HG03460 (cell line): ENCODE results near the gene CENPI.
A peak's percentile ranks its signal among the peaks of the same experiment; 100 is the strongest.
"Not testable (repeated sequence)": the region's sequence is repeated elsewhere in the genome, so short reads cannot be mapped to it uniquely, and the experiment has no call there.

Experiments
- ATAC-seq: cut with Tn5 transposase; IDR thresholded peaks from one replicate; pipeline ENCODE4 v1.9.1; 2021; ENCODE audit not compliant: unreplicated experiment

Gene CENPI, protein sequence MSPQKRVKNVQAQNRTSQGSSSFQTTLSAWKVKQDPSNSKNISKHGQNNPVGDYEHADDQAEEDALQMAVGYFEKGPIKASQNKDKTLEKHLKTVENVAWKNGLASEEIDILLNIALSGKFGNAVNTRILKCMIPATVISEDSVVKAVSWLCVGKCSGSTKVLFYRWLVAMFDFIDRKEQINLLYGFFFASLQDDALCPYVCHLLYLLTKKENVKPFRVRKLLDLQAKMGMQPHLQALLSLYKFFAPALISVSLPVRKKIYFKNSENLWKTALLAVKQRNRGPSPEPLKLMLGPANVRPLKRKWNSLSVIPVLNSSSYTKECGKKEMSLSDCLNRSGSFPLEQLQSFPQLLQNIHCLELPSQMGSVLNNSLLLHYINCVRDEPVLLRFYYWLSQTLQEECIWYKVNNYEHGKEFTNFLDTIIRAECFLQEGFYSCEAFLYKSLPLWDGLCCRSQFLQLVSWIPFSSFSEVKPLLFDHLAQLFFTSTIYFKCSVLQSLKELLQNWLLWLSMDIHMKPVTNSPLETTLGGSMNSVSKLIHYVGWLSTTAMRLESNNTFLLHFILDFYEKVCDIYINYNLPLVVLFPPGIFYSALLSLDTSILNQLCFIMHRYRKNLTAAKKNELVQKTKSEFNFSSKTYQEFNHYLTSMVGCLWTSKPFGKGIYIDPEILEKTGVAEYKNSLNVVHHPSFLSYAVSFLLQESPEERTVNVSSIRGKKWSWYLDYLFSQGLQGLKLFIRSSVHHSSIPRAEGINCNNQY

GRCh38 chrX:101097546-101098453 lies at the start of gene CENPI:
Gene CENPI (plus strand): TSS chrX:101098204. CDS start chrX:101101071, 2,867 bp downstream.
- peak; percentile 99 for ATAC-seq

- peak; percentile 3 for ATAC-seq
Measured at GRCh38 chrX:101051153-101051548, 46.9 kb upstream of the CENPI start.

GRCh38 chrX:101051549-101052302 lies 46.3 kb upstream of the CENPI start, which contains the start of gene TRMT2B:
Gene TRMT2B (minus strand): TSS chrX:101052111. CDS start chrX:101042289, 9,822 bp downstream.
- ATAC-seq: peak; percentile 94

DNA sequence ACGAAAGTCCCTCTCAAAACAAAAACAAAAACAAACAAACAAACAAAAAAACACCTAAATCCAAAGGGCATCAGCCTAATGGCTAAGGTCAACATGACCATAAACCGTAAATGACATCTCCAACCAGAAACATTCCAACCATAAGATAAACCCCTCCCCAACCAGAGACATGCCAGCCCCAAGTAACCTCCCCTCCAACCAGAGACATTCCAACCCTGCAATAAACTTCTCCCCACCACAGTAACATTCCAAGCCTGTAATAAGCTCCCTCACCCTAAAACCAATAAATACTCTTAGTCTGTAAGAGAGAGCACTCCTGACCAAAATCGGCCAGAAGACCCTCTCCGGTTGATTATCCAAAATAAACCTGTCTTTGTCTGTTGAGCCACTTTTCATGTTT lies 41.5 kb upstream of the CENPI start:
- not testable (repeated sequence) for ATAC-seq

DNA sequence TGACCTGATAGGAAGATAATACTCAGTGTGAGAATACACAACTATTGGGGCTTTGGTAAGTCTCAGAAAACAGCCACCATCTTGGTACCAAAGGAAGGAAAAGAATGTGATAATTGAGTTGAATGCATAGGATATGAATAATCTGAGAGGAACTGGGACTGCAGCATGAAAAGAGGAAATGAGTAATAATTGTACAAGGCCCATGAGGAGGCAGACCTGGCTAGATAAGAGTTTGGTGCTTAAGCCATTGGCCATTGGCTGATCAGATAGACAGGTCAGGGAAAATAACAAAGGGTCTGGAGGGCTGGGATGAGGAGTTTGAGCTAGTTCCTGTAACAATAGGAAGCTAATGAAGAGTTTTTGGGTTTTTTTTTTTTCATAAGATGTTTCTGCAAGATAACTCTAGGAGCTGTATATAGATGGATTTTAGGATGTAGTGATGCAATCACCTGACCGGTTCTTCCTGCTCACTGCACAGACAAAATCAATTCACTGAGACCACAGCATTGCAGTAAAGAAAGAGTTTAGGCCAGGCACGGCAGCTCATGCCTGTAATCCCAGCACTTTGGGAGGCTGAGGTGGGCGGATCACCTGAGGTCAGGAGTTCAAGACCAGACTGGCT lies 40.8 kb upstream of the CENPI start:
- ATAC-seq: peak; percentile 95

DNA sequence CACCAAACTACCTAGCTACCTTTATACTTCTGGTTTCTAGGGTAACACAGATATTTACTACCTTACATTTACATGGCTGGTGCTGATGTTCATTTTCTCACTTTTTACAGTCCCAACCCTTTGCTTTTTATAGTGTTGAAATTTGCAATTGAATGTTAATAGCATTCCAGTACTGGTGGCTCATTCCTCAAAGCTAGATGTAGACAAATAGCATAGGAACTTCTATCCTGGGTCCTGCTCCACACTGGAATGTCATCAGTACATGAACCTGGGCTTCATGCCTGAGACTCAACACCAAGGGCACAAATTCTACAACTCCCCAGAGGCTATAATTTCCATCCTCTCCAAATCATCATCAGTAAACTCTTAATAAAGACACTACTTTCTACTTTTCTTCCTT lies 35.8 kb upstream of the CENPI start:
- no peak for ATAC-seq

DNA sequence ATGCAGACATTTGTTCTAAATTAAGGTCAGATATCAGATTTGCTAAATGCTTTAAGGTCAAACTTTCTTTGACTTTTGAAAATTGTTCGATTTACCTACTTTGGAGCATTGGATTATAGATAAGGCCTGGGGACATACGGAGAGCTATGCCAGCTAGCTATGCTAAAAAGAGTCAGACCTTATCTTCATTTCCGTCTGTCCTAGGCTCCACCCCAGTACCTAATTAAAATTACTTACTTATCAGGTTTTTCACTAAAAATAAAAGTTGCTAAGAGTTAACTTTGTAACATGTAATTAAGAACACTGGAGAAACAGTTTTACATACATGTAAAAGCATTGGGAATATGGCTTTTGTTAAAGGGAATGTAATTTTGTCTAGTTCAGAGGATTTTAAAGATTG lies 26.4 kb upstream of the CENPI start:
- no peak for ATAC-seq

DNA sequence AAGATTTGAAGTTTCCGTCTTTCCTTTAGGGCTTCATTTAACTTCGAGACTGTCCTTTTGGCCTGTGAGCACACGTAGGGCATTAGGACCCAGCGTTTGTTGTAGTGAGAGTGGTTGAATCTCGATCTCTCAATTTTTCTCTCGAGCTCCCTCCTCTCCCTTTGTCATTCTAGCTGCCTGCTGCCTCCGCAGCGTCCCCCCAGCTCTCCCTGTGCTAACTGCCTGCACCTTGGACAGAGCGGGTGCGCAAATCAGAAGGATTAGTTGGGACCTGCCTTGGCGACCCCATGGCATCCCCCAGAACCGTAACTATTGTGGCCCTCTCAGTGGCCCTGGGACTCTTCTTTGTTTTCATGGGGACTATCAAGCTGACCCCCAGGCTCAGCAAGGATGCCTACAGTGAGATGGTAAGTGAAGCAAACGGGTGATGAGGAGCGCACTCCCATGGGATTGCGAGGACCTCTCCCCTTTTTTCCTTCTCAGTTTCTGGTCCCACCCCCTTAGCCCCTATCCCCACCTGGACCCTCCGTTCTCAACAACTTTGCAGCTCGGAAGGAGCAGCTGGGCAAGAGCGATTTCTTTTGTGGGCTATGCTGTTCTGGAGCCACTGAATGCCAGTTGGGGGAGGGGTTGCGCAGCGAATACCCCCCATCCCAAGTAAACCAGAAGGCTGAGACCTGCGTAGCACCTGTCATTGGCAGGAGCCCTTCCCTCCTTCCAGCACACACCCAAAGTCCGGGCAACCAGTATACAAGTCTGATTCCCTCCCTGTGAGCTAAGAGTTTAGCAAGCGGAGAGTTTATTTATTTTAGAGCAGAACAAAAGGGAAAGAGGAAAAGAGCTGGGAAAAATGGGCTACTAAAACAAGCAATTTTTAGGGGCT lies 19.0 kb upstream of the CENPI start, which contains the start of gene TMEM35A:
TSS of gene TMEM35A (plus strand) at position 164 of the 883 bp plus-strand sequence. CDS start at position 288, 124 bp downstream.
- no peak for ATAC-seq

GRCh38 chrX:101079736-101080270 lies 18.2 kb upstream of the CENPI start:
- ATAC-seq: no peak

DNA sequence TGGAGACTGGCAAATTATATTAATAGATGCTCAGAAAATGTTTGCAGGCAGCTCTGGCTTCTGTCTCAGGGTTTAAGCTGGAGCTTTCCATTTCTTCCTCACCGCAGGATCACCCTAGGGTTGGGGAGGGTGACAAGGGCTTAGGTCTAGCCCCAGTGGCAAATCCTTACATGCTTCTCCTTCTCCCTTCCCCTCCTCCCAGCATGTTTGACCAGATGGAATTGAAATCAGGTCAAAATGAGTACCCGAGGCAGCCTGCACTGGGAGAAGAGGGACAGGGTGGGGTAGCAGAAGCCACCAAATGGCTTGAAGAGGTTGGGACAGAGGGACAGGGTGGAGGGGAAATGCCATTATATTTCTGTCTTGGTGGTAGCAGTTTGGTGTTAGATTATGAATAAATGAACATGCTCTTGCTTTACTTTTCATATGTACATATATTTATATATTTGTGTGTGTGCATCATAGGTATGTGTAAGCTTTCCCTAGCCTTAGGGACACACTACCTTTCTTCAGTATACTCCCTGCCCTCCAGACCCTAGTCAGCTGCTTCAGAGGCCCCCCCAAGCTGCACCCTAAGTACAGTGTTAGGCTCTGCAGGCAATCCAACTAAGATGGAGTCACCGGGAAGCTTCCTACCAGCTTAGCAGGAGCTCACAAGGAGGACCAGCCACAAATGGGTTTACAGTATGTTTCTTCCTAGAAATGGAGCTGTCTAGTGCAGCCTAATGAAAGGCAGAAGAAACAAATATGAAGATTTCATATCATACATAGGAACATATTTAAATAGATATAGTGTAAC lies 17.5 kb upstream of the CENPI start:
- ATAC-seq: no peak

- ATAC-seq: no peak
Measured at GRCh38 chrX:101081231-101081630, 16.8 kb upstream of the CENPI start.

DNA sequence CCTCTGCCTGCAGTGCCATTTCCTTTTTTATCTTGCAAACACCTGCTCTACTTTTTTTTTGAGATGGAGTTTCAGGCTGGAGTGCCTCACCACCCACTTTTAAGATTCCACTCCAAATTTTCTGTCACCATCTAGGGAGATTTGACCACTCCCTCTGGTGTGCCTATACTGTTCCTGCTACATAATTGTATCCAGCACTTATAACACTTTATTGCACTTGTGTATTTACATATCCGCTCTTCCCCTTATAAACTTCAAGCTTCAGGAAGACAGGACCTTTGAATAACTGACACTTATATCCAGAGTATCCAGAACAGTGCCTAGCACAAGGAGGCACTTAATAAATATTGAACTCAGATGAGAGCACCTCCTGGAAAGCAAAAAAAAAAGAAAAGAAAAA lies 6.2 kb upstream of the CENPI start:
- no peak for ATAC-seq

DNA sequence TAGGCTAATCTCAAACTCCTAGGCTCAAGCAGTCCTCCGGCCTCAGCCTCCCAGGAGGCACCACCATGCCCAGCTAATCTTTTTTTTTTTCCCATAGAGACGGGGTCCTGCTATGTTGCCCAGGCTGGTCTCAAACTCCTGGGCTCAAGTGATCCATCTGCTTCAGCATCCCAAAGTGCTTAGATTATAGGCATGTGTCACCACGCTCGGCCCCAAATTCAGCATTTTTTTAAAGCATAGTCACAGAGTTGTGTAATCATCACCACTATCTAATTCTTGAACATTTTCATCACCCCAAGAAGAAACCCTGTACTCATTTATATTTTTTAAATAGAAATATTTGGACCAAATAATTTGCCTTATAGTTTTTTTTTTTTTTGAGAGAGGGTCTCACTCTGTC lies 10.3 kb downstream of the CENPI start:
- no peak for ATAC-seq

DNA sequence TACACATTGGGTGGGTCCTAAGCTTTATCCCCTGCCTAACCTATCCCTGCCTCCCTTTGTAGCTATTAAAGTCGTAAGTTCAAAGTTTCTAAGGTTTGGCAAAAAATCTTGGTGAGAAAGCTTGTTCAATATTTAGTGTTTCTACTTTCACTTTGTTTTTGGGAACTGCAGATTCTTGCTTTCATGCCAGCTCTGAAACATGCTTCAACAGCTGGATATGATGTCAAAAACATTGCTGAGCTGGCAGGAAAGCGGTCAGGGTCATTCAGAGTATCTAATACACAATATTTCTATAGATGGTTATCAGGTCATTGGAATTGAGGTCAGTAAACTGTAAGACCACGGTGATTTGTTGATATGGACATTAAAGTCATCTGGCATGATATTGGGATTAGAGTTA lies 19.7 kb downstream of the CENPI start:
- no peak for ATAC-seq

GRCh38 chrX:101136235-101136634 lies 38.2 kb downstream of the CENPI start:
- no peak for ATAC-seq
